ENCODE measurements around the gene GNMT.
"Not testable (repeated sequence)": the region's sequence is repeated elsewhere in the genome, so short reads cannot be mapped to it uniquely, and the experiment has no call there.

GNMT gene

GRCh38 chr6:42942444-42942843, 18.1 kb upstream of the GNMT start:
- DNase-seq: no peak

- DNase-seq: no peak
Observed at GRCh38 chr6:42947950-42948349, 12.6 kb upstream of the GNMT start.

GRCh38 chr6:42952389-42952788, 8.2 kb upstream of the GNMT start:
- DNase-seq: no peak

- not testable (repeated sequence) for DNase-seq
Observed at GRCh38 chr6:42954405-42954804, 6.1 kb upstream of the GNMT start.

GRCh38 chr6:42958125-42958524, 2.4 kb upstream of the GNMT start:
- no peak for DNase-seq

- DNase-seq: no peak
Observed at GRCh38 chr6:42959917-42960242, 674 bp upstream of the GNMT start.

GRCh38 chr6:42961020-42961470, 491 bp downstream of the GNMT start:
- DNase-seq: no peak

GRCh38 chr6:42962096-42962495, 1.5 kb downstream of the GNMT start:
- no peak for DNase-seq

GRCh38 chr6:42962502-42963178, 2.1 kb downstream of the GNMT start:
- DNase-seq: no peak

GRCh38 chr6:42963179-42963854, 2.8 kb downstream of the GNMT start:
- no peak for DNase-seq

GRCh38 chr6:42963855-42964605, 3.5 kb downstream of the GNMT start:
- DNase-seq: peak; percentile 38

GRCh38 chr6:42966571-42966970, 6.0 kb downstream of the GNMT start:
- DNase-seq: no peak

GRCh38 chr6:42967228-42967627, 6.7 kb downstream of the GNMT start:
- DNase-seq: no peak

- DNase-seq: no peak
Observed at GRCh38 chr6:42968126-42968701, 7.7 kb downstream of the GNMT start.

- no peak for DNase-seq
Observed at GRCh38 chr6:42968783-42969182, 8.2 kb downstream of the GNMT start.

GRCh38 chr6:42969431-42969830, 8.9 kb downstream of the GNMT start:
- DNase-seq: no peak

GRCh38 chr6:42969934-42970333, 9.4 kb downstream of the GNMT start:
- DNase-seq: no peak

GRCh38 chr6:42970871-42971612, 10.5 kb downstream of the GNMT start:
- no peak for DNase-seq

- no peak for DNase-seq
Observed at GRCh38 chr6:42971746-42972327, 11.3 kb downstream of the GNMT start.

- DNase-seq: no peak
Observed at GRCh38 chr6:42973926-42974325, 13.4 kb downstream of the GNMT start.

GRCh38 chr6:42974919-42975505, 14.5 kb downstream of the GNMT start:
- DNase-seq: peak; percentile 21

- no peak for DNase-seq
Observed at GRCh38 chr6:42978487-42978838, 17.9 kb downstream of the GNMT start.
